Fibroblast of skin of abdomen (primary cell): ENCODE results near the gene LAMA4.

ENCODE experiments used
- DNase-seq: peaks from one replicate; pipeline ENCODE4 v3.0.0-alpha.2; 2013

LAMA4 gene

DNA sequence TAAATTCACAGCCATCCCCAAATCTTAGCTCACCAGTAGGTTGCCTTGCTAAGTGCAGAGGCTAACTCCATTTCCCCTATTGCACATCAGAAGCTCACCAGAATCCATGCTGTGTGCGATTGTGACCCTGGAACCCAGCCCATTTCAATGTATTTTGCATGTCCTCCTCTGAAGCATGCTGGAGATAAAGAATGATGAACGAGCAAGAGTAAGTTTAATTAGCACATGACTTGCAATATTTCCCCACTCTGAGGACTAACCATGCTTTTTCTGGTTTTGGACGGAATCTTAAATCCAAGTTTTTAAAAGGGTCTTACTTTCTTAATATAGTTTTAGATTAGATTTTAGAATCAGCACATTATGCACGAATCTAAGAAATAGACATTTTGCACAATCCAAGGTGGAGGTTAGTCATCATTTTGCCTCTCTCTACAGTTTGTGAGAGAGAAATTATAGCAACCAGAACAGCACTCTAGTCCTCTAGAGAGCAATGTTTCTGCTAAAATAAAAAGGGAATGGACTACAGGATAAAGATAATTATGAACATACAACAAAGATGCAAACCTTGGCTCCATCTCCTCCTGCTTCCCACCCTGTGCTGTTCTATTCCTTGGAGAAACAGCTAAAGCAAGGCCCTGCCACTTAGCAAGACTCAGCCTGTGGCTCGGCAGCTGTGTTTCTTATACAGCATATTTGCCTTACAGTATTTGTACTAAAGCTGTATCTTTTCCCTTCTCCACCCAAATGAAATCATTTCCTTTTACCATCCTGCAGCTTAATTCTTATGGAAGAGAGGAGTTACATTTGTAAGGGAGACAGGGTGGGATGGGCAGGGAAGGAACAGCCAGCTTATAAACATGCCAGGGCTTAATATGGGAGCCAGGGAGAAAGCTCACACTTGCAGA, 24.9 kb upstream of the LAMA4 start:
- no peak for DNase-seq

DNA sequence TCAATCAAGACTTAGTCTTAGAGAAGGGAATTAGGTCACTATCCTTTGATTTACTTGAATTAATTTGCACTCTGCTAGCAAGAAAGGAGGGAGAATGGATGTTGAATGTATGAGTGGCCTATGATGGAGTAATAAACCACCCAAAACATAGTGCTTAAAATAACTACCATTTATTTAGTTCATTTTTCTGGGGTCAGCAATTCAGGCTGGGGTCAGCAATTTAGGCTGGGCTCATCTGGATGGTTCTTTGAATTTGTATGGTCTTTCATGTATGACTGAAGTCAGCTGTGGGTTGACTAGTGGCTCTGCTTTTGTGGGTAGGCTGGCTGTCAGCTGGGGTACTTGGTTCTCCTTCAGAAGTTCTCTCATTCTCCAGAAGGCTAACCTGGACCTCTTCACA, 21.0 kb upstream of the LAMA4 start:
- no peak for DNase-seq

DNA sequence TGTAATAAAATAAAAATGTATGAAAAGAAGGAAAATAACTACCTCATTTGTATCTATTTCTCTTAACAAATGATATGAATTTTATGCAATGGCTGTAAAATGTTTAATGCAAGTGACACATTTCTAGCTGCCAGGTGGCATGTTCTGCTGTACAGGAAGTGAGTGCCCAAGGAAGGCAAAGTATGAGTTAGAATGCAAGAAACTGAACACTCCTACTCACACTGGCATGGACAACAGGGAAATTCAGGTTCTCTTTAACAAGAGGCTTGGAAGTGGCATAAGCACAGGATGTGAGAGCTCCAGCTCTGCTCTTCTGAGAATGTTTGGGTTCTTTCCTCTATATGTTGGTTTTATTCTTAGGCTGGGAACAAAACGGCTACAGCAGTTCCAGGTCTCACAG, 20.4 kb upstream of the LAMA4 start:
- DNase-seq: no peak

DNA sequence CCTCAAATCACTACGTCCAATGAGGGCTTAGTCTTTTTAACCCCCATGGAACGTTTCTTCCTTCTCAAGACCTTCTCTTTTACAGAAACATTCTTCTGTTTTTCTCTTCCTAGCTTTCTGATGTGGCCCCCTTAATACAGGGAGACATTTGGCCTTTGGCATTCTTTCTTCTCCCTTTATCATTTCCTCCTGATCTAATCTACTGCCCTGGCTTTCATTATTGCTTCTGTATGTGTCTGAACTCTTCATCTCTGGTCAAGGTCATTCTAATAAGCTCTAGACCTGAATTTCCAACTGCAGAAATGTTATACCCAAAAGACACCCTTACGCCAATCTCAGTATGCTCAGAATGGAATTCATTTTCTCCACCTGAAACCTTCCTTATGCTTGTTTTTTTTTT, 18.4 kb upstream of the LAMA4 start:
- no peak for DNase-seq

DNA sequence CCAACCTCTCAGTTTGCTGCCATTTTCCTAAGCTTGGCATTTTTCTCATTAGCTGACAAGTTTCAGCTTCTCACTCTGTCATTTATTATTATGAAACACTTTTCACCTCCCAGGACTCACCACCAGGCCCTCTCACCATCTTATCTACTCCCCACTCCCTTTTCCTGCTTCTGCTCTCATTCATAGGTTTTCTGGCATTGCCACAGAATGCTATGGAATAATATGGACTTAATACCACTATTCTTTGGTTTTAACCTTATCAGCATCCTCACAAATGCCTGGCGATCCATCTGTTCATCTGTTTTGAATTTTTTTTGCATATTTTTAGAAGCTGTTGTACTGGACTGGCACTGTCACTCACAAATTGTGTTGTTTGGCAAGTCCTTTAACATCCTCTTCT, 16.4 kb upstream of the LAMA4 start:
- DNase-seq: no peak

DNA sequence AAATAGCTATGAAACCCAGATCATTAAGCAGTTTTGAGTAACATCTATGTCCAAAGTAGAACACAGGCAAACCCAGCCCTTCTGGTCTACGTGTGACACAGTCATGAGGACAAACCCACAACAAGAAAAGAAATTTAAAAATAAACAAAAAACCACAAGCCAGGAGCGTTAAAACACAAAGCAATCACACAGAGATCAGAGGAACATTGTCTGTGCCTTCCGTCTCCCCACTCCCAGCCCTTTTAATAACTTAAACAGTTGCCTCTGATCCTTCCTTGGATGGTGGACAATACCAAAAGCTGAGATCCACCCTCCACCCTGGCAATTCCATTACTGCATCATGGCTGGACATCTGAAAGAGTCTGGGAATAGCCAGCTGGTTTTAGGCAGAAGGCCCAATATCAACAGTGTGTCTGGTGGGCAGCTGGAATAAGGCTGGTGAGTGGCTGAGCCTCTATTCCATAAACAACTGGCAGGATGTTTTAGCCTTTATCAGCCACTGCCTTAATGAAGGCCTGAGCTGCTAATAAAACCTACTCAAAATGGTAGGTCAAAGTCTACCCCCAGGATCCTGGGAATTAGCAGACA, 15.7 kb upstream of the LAMA4 start:
- no peak for DNase-seq

DNA sequence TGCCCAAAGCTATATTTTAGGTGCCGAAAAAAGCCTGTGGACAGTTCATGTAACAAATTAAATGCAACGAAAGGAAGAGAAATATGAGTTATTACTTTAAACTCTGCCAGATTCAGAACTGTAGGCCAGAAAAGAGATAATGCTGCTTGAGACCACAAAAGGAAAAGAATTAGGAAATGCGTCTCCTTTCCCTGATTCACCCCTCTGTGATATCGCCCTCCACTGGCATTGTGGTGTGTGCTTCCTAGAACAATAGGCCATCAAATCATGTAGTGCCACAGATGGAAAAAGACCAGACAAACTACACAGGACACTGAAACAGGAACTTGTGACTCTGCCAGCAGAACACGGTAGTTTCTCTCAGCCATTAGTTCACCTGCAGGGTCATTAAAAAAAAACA, 14.7 kb upstream of the LAMA4 start:
- DNase-seq: peak; percentile 25

DNA sequence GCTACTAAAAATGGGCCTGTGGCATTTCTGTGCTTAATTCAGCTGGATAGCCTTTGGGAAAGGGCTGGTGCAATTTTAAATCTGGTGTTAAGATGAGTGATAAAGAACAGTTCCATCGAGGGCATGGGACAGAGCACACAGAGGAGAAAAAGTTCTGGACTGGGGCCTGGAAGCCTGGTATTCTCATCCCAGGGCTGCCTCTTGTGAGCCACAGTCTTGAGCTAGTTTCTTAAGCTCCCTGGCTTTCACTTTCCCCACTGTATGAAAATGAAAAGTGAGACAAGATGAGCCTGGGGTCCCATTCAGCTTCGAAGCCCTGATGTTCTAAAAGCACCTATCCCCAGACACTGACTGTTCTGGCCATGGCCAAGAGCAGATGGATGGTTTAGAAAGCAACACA, 14.3 kb upstream of the LAMA4 start:
- no peak for DNase-seq

DNA sequence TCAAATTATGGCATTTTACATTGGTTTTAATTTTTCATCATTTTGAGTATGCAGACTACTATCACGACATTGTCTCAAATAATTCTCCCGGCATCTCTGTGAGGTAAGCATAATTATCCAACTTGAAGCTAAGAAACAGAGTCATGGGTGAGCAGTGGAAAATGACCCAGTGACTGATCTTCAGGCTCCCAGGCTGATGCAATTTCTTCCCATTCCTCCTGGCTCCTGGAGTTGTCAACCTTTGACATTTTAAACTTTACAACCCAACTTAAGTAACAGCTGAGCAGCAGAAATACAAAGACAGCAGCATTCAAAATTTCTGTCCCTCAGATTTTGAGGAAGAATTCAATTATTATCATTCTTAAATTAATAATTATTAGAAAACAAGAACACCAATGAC, 13.7 kb upstream of the LAMA4 start:
- no peak for DNase-seq

DNA sequence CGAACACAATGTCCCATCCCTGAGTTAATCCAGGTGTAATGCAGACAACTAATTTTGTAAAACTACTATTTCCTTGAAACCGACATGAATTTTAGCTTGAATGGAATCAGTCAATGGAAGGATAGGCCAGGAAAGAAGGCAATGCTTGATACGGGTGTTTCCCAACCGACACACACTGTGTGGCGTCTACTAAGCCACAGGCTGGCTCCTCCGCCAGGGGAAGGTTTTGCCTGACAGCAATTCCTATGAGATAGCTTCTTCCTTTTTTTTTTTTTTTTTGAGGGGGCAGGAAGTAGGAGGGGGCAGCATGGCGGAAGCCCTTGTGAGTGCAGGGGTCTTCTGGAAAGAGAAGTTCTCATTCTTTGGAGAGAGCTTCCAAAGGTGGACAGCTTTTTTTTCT, 12.0 kb upstream of the LAMA4 start:
- DNase-seq: no peak

DNA sequence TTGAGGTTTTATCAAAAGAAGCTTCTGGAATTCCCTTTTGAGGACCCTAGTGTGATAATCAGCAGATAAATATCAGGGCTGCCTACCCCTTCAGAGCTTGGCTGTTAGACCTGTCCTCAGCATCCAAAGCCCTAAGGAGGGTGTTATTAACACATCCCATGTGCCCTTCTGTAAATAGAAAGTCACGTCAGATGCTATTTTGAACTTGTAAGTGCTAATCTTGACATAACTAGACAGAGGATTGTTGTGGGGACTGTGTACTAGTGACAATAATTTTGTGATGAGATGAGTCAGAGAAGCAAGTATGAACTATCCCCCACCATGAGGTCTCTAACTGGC, 4.9 kb upstream of the LAMA4 start:
- DNase-seq: no peak

DNA sequence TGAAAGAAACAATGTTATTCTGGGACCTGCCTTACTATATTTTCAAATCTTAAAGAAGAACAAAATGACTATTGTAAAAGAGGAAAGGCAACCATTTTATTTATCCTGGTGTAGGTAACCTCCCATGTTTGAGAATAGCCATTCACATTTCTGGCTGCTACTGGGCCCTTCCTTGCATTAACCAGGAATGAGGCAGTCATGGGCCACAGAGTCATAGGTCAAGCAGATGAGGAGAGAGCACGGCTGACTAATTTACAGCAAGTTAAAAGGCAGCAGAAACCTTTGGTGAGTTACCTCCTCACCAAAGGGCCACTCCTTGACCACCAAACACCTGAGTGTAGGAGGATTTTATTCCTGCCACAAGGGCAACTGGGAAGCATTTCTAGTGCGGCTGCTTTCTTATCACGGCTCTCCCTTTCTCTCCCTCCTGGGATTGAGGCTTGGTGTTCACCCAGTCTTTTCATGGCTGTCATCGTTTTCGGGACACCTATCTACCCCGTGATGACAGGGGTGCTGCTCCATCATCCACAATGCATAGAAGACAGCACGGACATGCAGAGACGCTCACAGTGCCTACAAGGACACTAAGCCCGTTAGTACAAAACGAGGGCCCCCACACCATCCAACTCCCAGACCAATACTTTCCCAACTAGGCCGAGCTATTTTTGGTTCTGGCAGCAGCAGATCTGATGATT, 4.4 kb upstream of the LAMA4 start:
- no peak for DNase-seq

DNA sequence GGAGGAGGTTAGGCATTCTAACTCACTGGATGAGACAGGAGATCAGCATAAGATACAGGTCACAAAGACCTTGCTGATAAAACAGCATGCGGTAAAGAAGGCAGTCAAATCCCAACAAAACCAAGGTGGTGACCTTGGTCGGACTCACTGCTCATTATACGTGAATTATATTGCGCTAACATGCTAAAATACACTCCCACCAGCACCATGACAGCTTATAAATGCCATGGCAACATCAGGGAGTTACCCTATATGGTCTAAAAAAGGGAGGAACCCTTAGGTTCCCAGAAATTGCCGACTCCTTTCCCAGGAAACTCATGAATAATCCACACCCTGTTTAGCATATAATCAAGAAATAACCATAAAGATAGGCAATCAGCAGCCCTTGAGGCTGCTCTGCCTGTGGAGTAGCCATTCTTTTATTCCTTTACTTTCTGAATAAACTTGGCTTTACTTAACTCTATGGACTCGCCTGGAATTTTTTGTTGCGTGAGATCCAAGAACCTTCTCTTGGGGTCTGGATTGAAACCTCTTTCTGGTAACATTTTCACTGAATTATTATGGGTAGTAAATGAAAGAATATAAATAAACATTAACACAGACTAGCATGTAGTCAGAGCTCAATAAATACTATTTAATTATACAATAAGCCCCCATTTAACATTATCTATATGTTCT, 3.0 kb upstream of the LAMA4 start:
- DNase-seq: no peak

DNA sequence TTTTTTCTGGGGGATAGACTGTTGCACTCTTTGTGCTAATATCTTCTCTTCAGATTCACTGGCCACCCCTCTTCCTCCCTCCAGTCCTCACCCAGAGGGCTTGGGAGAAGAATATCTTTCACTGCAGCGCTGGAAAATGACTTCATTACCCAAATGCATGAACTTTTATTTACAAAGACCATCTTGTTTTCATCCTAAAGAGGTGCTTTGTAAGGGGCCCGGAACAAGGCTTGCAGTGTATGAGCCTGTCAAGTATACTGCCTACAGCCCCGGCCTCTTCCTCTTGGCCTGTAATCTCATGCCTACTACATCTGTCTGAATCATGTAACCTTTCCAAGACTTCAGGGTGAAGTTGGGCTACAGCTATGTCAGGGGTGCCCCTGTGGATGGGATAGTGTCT, 554 bp upstream of the LAMA4 start:
- no peak for DNase-seq

DNA sequence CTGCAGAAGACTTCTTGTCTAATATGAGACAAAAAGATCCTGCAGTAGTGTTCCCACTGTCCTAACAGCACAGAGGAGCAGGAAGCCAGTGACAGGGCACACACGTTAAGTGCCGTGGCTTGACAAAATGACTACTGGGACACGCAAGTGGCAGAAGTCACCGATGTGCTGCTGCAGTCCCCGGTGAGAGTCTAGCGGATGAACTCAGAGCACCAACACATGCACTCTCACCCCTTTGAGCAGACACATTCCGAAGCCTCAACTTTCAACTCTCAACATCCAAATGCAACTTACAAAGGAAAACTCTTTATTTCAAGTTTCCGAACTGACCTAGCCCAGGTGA, 898 bp downstream of the LAMA4 start:
- DNase-seq: no peak

DNA sequence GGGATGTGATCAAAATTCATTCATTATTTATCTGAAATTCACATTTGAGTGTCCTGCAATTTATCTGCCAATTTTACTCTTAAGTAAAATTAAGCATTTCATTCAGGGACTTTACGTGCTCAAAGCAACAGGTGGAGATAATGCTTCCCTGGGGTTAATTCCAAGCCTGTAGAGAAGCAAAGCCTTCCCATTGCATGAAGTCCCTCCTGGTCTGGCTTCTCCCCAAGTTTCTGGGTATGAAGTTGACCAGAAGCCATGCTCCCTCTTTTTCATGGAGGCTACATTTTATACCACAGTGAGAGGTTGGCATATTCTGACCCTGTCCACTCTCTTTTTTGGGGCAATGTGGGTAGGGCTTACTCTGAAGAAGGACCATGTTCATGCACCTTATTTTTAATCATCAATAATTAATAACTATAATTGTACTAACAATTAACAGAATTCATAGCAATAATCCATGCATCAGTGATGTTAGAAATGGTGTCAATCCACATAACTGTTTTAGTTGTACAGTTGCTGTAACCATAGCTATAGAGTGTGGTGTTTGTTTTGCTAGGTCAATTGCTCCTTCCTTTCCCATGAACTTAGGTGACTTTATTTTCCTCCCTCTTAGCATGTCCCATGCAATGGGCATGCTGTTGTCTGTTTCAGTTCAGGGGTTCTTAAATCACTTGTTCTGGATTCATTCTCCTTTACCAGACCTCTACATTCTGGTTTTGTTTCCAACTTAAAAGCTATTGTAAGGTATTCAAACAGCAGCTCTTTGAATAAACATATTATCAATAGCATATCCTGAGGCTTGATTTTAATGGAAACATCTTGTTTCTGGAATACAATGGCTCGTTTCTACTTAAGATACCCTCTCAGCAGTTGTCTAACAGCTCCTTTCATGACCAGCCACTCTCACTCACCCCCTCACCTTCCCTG, 1.5 kb downstream of the LAMA4 start:
- no peak for DNase-seq

DNA sequence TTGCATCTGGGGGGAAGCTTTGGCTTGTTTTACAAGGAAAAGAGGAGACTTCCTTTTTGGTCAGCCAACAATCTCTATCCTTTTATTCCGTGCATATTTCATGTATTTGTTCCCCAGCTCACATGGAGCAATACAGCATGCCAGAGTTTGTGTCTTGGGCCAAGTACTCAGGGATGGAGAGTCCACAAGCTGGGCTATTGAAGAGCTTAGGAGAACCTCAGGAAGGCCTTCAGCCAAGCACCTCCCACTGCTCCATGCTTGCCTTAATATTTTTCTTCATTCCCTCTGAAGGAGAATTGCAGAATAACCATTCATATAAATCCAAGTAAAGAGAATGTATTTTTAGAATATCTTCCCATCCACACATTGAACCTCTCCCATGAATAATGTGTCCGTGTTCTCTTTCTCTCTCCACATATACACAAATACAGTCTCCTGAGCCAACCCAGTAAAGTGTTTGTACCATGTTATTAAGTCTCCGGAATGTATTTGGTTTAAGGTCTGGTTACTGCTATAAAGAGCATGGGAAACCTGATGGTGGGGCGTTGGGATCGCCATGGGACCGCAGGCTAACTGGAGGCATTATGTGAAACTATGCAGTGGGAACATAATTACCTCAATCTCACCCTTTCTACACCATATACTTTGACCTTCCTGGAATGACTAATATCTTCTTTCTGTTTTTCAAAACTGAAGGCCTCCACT, 3.0 kb downstream of the LAMA4 start:
- DNase-seq: peak; percentile 42

DNA sequence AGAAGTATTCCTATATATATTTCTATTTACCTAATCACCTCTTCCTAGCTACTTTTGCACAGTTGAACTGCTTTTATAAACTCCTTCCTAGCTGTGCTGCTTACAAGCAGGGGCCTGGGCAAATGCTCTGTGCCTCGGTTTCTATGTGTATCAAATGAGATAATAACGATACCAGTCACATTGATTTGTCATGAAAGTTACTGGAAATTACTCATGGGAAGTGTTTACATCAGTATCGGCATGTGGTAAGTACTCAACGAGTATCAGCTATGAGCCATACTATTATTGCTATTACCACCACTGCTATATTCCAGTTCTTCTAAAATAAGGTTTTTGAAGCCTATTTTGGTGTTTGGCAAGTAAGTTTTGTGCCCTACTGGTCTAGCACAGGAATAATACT, 4.9 kb downstream of the LAMA4 start:
- no peak for DNase-seq

DNA sequence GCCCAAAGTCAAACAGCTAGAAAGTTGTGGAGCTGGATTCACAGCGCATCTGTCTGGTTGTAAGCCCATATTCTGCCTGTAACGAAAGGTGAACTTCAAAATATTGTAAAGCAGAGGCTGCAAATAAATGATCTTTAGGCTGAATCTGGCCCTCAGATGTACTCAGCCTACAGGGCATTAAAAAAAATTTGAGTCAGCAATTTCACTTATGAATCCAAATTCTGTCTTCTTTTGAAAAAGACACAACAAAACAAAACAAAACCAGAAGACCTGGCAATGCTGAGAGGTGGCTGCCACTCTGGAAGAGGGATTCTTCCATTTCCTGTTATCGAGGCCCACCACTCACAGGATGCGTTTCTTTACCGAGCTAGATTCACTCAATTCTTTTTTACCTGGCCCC, 7.1 kb downstream of the LAMA4 start:
- no peak for DNase-seq

DNA sequence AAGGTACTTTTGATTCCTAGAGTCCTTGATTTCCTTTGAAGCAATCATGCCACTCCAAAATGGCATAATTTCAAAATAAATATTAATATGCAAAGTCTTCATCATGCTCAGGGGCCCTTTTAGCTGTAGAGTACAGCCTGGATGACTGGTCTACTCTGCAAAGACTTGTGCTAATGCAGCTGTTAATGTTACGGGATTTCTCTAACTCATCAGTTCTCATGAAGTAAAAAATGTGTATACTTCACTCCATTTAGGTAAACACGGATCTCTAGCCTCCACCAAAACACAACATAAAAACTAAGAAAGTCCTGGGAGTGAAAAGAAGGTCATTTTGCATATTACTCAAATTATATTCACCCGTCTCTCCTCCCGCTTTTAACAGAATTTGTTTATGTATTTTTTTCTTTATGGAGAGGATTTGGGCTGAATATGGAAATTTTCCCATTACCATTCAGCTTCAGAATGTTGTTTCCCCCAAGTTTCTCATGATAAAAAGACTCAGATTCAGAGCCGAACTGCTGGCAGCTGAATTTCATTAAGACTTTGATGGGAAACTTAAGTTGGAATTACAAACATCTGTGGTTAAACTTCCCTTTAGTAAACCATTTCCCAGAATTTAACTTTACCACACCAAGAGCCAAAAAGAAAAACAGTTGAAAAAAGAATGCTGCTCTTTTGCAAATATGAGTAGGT, 8.7 kb downstream of the LAMA4 start:
- peak; percentile 94 for DNase-seq
